GM12878 (cell line): Measurements from ENCODE around the gene DTNBP1. TPM values are rescaled to one million over a fixed set of nuclear protein-coding genes. Genes with fewer than 3 reads are reported as not detected.

Experiments used
- ATAC-seq: fragments of 200-7000 bp; cut with Tn5 transposase; 3 replicates; pipeline ENCODE4 v1.9.1; 2020; ENCODE audit warnings: mild to moderate bottlenecking, moderate library complexity
- BruUV-seq: library from RNA; stranded (reverse); fragments of 400-500 nt; replicated peaks from 2 replicates; lab custom pipeline; 2021; lab: Mats Ljungman, UMichigan
- CTCF ChIA-PET: fragments of 300-600 bp; sonication (Branson Sonifier 250); formaldehyde crosslinking; extraction: SDS; loops from one replicate; lab custom pipeline; 2021; ENCODE audit warnings: inconsistent platforms; lab: Yijun Ruan, JAX
- POLR2A ChIA-PET: fragments of 350-600 bp; formaldehyde crosslinking; extraction: SDS; loops from one replicate; lab custom pipeline; 2021; ENCODE audit warnings: inconsistent platforms; lab: Charles Lee
- RAD21 ChIA-PET: fragments of 300-600 bp; sonication (Branson Sonifier 250); formaldehyde crosslinking; loops from one replicate; lab custom pipeline; 2023; ENCODE audit warnings: antibody characterized with exemption; ENCODE audit not compliant: unreplicated experiment; lab: Charles Lee
- SMC1A ChIA-PET: fragments of 300-600 bp; sonication (Branson Sonifier 250); formaldehyde crosslinking; loops from one replicate; lab custom pipeline; 2023; ENCODE audit not compliant: unreplicated experiment, uncharacterized antibody; lab: Charles Lee
- DNase-seq: peaks from one replicate; pipeline ENCODE4 v3.0.0-alpha.2; 2011; ENCODE audit warnings: low read depth, low spot score
- FAIRE-seq: peaks from 3 replicates; lab custom pipeline; 2011; peaks lifted over from hg19 to GRCh38; lab: Jason Lieb, UNC
- H2AFZ ChIP-seq: 2 replicates; pipeline ENCODE4 v1.6.0; 2011; ENCODE audit warnings: low read depth, low read length, control low read depth; ENCODE audit not compliant: control insufficient read depth
- H3K27ac ChIP-seq: 2 replicates; pipeline ENCODE4 v1.5.1; 2011; ENCODE audit warnings: control low read depth; ENCODE audit not compliant: control insufficient read depth, insufficient read depth
- H3K27me3 ChIP-seq, 2 experiments: replicated peaks in 1 of 2; 2 replicates each; pipeline versions ENCODE4 v1.6.0 to v1.6.1; 2011; ENCODE audit warnings: low read length in 1 of 2; ENCODE audit not compliant: control insufficient read depth in 2 of 2, insufficient read depth in 2 of 2
- H3K36me3 ChIP-seq, 2 experiments: 2 replicates each; pipeline ENCODE4 v1.5.1; 2011; ENCODE audit warnings: low read length in 1 of 2; ENCODE audit not compliant: control insufficient read depth in 2 of 2, insufficient read depth in 2 of 2
- H3K4me1 ChIP-seq: 2 replicates; pipeline ENCODE4 v1.6.1; 2011; ENCODE audit warnings: mild to moderate bottlenecking, low read length, moderate library complexity, mixed read lengths; ENCODE audit not compliant: control insufficient read depth, insufficient read depth
- H3K4me2 ChIP-seq: 2 replicates; pipeline ENCODE4 v1.6.0; 2011; ENCODE audit warnings: control low read depth; ENCODE audit not compliant: control insufficient read depth, insufficient read depth
- H3K4me3 ChIP-seq: fragments of 200-600 bp; sonication (generic); 2 replicates; pipeline ENCODE4 v1.5.1; 2016
- H3K79me2 ChIP-seq: 2 replicates; pipeline ENCODE4 v1.6.0; 2011; ENCODE audit warnings: low read length; ENCODE audit not compliant: control insufficient read depth, insufficient read depth
- H3K9ac ChIP-seq: 2 replicates; pipeline ENCODE4 v1.8.0; 2011; ENCODE audit warnings: low read length, control low read depth, mixed read lengths; ENCODE audit not compliant: control insufficient read depth, insufficient read depth
- H3K9me3 ChIP-seq: replicated peaks from 3 replicates; pipeline ENCODE4 v1.5.1; 2011; ENCODE audit warnings: mild to moderate bottlenecking, low read length; ENCODE audit not compliant: control insufficient read depth, insufficient read depth
- H4K20me1 ChIP-seq: 2 replicates; pipeline ENCODE4 v1.6.0; 2011; ENCODE audit not compliant: control insufficient read depth, insufficient read depth
- HDGF ChIP-seq: fragments of 450-650 bp; IDR thresholded peaks from 2 replicates; pipeline ENCODE4 v1.6.1; 2016; ENCODE audit warnings: antibody characterized with exemption
- MEF2A ChIP-seq: IDR thresholded peaks from 2 replicates; pipeline ENCODE4 v1.6.1; 2011; ENCODE audit warnings: low read depth, mild to moderate bottlenecking, low read length, moderate library complexity; ENCODE audit not compliant: insufficient read depth
- NFYA ChIP-seq: IDR thresholded peaks from 2 replicates; pipeline ENCODE4 v1.6.1; 2011; ENCODE audit warnings: low read depth, mild to moderate bottlenecking, low read length, improper control_type of control experiment, borderline replicate concordance
- PML ChIP-seq: IDR thresholded peaks from 2 replicates; pipeline ENCODE4 v1.6.1; 2012; ENCODE audit warnings: low read length, inconsistent platforms
- RELA ChIP-seq: fragments of 450-650 bp; IDR thresholded peaks from 2 replicates; pipeline ENCODE4 v1.8.0; 2014; ENCODE audit warnings: borderline replicate concordance; ENCODE audit not compliant: partially characterized antibody
- WGBS: methylation state at CpG from one replicate; pipeline ENCODE4 v1.1.6; 2016; ENCODE audit warnings: low lambda C conversion rate; ENCODE audit not compliant: insufficient replicate concordance, insufficient coverage; ENCODE audit errors: missing lambda C conversion rate; 5-methylcytosine and 5-hydroxymethylcytosine counted together
- in situ Hi-C: fragments of 300-500 bp; cut with MboI; formaldehyde crosslinking; loops from 9 replicates; pipeline ENCODE4 v1.14.3; 2018; ENCODE audit warnings: mixed read lengths
- intact Hi-C: fragments of 100-400 bp; cut with micrococcal nuclease; formaldehyde crosslinking; loops from one replicate; pipeline ENCODE4 v1.14.2; 2022; ENCODE audit not compliant: unreplicated experiment
- polyA plus RNA-seq, 11 experiments: library from polyadenylated mRNA; depleted of rRNA in 4 of 11; unstranded in 6 of 11; stranded (reverse) in 5 of 11; fragments of >200 nt; fragmentation: Nextera tagmentation in 4 of 11; fragmentation: Illumina TruSeq in 1 of 11; extraction: Ambion mirVana in 4 of 11; extraction: Trizol in 1 of 11; gene quantifications; 1 replicate in 1 of 11; 2 replicates in 10 of 11; pipeline versions ENCODE4 v1.2.1 to v1.2.3, GENCODE V29; 2011 to 2016; ENCODE audit warnings: inconsistent platforms in 2 of 11, missing spikeins in 2 of 11, low read depth in 1 of 11
- total RNA-seq, 4 experiments: library from RNA; depleted of rRNA in 3 of 4; stranded (reverse); fragments of >200 nt in 3 of 4; fragmentation: Illumina TruSeq in 1 of 4; extraction: Trizol in 1 of 4; gene quantifications; 2 replicates each; pipeline versions ENCODE4 v1.2.1 to v1.2.3, GENCODE V29; 2013 to 2021

Gene DTNBP1
- total and polyA plus RNA-seq, 10 of the 15 experiments (the other 5 are each of a cell fraction or from before 2014, with no cell fraction given) = 7.1 to 40.3 (median 20.1) TPM

DNA sequence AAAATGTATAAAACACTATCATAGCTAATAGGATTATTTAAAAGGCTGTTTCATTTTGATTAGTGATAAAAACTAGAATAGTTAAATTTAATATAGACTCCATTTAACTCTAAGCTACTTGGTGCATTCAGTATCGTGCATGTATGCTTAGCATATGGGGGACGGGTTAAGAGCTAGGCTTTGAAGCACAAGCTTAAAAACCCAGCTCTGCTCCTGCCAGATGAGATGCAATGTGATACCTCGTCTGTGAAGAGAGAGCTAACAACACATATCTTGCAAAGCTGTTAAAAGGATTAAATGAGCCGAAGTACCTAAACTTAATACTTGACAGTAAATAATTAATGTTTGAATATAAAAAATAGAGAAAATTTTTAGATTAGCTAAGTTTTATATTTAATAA lies 42.2 kb downstream of the DTNBP1 start:
- Histone ChIP-seq H3K4me2 (no peak overlapping the region), H3K27me3 (no peaks in the 10 kb centered on the region), H3K9ac (no peak overlapping the region), H3K4me1 (peaks cover 17% of the 10 kb centered on the region), H3K9me3 (no peaks in the 10 kb centered on the region), H3K27ac (no peak overlapping the region), H2AFZ (no peak overlapping the region), H3K4me3 (no peak overlapping the region), H3K36me3 (no peaks in the 10 kb centered on the region; a peak in 2 of 4 replicates), H3K79me2 (peaks cover 5% of the 10 kb centered on the region), H4K20me1 (no peaks in the 10 kb centered on the region)
- ChIA-PET SMC1A (interaction anchor here (0.7 to 14.3 kb wide), 32 partner anchors 9 to 1410 kb away, joined by 3 to 165 read pairs (median 4); no protein-coding TSS in a partner anchor), CTCF (interaction anchor here (0.5 to 8.5 kb wide), 16 partner anchors 10 to 704 kb away, joined by 3 to 50 read pairs (median 4); no protein-coding TSS in a partner anchor), POLR2A (interaction anchor here (0.5 to 1.7 kb wide), 4 partner anchors 15 to 1122 kb away, joined by 3 read pairs; no protein-coding TSS in a partner anchor), RAD21 (interaction anchor here (0.6 to 8.2 kb wide), 28 partner anchors 8 to 1554 kb away, joined by 3 to 34 read pairs (median 4); no protein-coding TSS in a partner anchor)
- DNase-seq = no peak
- no peak for FAIRE-seq
- in situ Hi-C loops = loop anchor here (25.0 kb wide), 1 partner anchor 1408 kb away; no protein-coding TSS in a partner anchor
- TF ChIP-seq MEF2A (no peak), NFYA (no peak), PML (no peak), HDGF (no peak)
- ATAC-seq = no peak
- intact Hi-C loops = loop anchor here (2.0 to 10.0 kb wide), 5 partner anchors 94 to 1408 kb away; partner anchors contain the start of gene JARID2
- 98% methylated on average over 4 of the region's 4 CpGs for WGBS
- BruUV-seq = no TSS peak

DNA sequence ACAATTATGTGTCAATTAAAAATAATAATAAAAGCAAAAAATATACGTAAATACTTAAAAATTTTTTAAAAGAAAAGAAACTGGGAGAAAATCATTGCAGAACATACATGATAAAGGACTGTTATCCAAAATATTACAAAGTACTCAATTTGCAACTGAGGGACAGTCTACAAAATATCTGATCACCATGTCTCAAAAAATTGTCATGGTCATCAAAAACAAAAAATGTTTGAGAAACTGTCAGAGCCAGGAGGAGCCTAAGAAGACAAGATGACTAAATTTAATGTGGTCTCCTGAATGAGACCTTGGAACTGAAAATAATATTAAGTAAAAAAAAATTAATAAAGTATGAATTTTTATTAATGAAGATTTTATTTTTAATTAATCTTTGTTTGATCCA lies 43.5 kb downstream of the DTNBP1 start:
- WGBS = 95% methylated on average over 1 of the region's 1 CpG
- CTCF ChIA-PET = interaction anchor here (0.6 to 8.5 kb wide), 4 partner anchors 12 to 564 kb away, joined by 3 to 50 read pairs (median 7); no protein-coding TSS in a partner anchor
- Histone ChIP-seq H3K9ac (no peak overlapping the region), H2AFZ (no peak overlapping the region), H3K4me1 (peaks cover 18% of the 10 kb centered on the region), H3K27ac (no peak overlapping the region), H3K9me3 (no peaks in the 10 kb centered on the region), H3K79me2 (peaks cover 5% of the 10 kb centered on the region), H3K4me3 (no peak overlapping the region), H3K27me3 (no peaks in the 10 kb centered on the region)
- FAIRE-seq = no peak
- ATAC-seq = no peak
- POLR2A ChIA-PET = interaction anchor here (1.7 kb wide), 1 partner anchor 14 kb away, joined by 3 read pairs; no protein-coding TSS in a partner anchor
- in situ Hi-C loops = loop anchor here (25.0 kb wide), 1 partner anchor 1407 kb away; no protein-coding TSS in a partner anchor
- intact Hi-C loops = no loop called here
- TF ChIP-seq RELA = no peak
- TF ChIP-seq, all 136 proteins: peak for 0
- no TSS peak for BruUV-seq
- no peak for DNase-seq
- Histone ChIP-seq H3K36me3 (peaks cover 0 to 9% of the 10 kb centered on the region in 2 experiments), H3K4me2 (no peak overlapping the region), H4K20me1 (no peaks in the 10 kb centered on the region)
- SMC1A ChIA-PET = interaction anchor here (1.2 to 14.3 kb wide), 6 partner anchors 7 to 366 kb away, joined by 5 to 165 read pairs (median 7); no protein-coding TSS in a partner anchor
- RAD21 ChIA-PET = interaction anchor here (1.5 to 1.8 kb wide), 2 partner anchors 36 to 40 kb away, joined by 4 to 9 read pairs; no protein-coding TSS in a partner anchor
